ENCODE measurements around the gene MRPL49. TPM values are rescaled to one million over a fixed set of nuclear protein-coding genes. Genes with fewer than 3 reads are reported as not detected.

MRPL49 gene
- total and polyA plus RNA-seq, 2 of the 13 experiments (the other 11 are each of a cell fraction or from before 2014, with no cell fraction given): 39.2 to 53.3 TPM

DNA sequence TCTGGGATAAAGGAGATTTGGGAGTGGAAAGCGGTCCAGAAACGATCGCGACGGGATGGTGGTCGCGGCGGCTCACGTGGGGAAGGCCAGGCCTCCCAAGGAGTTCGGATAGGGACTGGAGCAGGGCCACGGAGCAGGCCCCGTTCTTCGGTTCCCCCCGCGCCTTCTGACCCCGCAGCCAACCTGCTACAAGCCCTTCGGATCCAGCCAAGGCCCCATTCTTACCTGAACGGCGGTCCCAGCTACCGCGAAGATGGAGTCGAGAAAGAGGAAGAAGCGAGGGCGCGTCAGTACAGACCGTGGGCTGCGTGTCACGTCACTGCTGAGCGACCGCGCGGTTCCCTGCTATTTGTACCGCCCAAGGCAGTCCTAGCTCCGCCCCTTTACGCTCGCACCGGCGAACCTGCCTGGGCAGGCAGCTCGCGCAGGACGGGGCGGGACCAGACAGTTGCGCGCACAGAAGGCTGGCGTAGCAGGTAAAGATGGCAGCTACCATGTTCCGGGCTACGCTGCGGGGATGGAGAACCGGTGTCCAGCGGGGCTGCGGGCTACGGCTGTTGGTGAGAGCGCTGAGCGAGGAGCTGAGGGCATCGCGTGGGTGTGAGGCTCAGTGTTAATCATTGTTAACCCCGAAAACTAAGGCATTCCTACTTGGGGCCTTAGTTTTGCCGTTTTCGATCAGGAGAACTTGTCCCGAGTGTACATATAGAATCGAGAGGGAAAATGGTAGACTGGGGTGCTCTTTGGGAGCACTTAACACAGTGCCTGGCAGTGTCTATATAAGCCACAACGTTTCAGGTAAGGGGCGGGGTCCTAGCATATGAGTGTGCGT is at the start of gene MRPL49, which contains the start of gene FAU (continued):
- TF ChIP-seq ZFP41 (CRISPR knock-in tag; IDR thresholded peaks at IDR 0.05; ENCODE audit: borderline replicate concordance) (peak; percentile 42; the same call in 1 of the 2 replicates), ZMYM3 (CRISPR knock-in tag; IDR thresholded peaks at IDR 0.05) (no peak), SIN3A (IDR thresholded peaks at IDR 0.05; ENCODE audit: borderline replicate concordance, low read depth, low read length) (peak; percentile 69; the same call in 1 of the 2 replicates), DPF2 (CRISPR knock-in tag; IDR thresholded peaks at IDR 0.05; ENCODE audit: borderline replicate concordance, low read depth) (no peak), SNAPC2 (CRISPR knock-in tag; IDR thresholded peaks at IDR 0.05) (no peak), NR2C2 (CRISPR knock-in tag; IDR thresholded peaks at IDR 0.05; ENCODE audit: borderline replicate concordance) (peak; percentile 93), PITX1 (CRISPR knock-in tag; IDR thresholded peaks at IDR 0.05) (no peak; the same call in none of the 2 replicates), GTF2F1 (IDR thresholded peaks at IDR 0.05; ENCODE audit: low read length) (peak; percentile 35; the same call in 1 of the 2 replicates), KLF12 (CRISPR knock-in tag; IDR thresholded peaks at IDR 0.05; ENCODE audit: borderline replicate concordance) (0 out of 2 replicates have a peak, but pooled peaks have one; percentile 44), ZNF160 (CRISPR knock-in tag; IDR thresholded peaks at IDR 0.05) (peak; percentile 48; the same call in 1 of the 2 replicates), HHEX (CRISPR knock-in tag; IDR thresholded peaks at IDR 0.05) (no peak), CHD4 (IDR thresholded peaks at IDR 0.05; ENCODE audit: borderline replicate concordance, low read length) (no peak), MTF2 (CRISPR knock-in tag; IDR thresholded peaks at IDR 0.05; ENCODE audit: borderline replicate concordance) (no peak), ZNF138 (CRISPR knock-in tag; IDR thresholded peaks at IDR 0.05; ENCODE audit: low read depth) (peak; percentile 69), KMT2B (CRISPR knock-in tag; IDR thresholded peaks at IDR 0.05) (peak; percentile 83)
- TF ChIP-seq, protein P1, sequence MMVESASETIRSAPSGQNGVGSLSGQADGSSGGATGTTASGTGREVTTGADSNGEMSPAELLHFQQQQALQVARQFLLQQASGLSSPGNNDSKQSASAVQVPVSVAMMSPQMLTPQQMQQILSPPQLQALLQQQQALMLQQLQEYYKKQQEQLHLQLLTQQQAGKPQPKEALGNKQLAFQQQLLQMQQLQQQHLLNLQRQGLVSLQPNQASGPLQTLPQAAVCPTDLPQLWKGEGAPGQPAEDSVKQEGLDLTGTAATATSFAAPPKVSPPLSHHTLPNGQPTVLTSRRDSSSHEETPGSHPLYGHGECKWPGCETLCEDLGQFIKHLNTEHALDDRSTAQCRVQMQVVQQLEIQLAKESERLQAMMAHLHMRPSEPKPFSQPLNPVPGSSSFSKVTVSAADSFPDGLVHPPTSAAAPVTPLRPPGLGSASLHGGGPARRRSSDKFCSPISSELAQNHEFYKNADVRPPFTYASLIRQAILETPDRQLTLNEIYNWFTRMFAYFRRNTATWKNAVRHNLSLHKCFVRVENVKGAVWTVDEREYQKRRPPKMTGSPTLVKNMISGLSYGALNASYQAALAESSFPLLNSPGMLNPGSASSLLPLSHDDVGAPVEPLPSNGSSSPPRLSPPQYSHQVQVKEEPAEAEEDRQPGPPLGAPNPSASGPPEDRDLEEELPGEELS (CRISPR knock-in tag; IDR thresholded peaks at IDR 0.05): peak; percentile 18; the same call in 1 of the 2 replicates
- TF ChIP-seq, protein P2, sequence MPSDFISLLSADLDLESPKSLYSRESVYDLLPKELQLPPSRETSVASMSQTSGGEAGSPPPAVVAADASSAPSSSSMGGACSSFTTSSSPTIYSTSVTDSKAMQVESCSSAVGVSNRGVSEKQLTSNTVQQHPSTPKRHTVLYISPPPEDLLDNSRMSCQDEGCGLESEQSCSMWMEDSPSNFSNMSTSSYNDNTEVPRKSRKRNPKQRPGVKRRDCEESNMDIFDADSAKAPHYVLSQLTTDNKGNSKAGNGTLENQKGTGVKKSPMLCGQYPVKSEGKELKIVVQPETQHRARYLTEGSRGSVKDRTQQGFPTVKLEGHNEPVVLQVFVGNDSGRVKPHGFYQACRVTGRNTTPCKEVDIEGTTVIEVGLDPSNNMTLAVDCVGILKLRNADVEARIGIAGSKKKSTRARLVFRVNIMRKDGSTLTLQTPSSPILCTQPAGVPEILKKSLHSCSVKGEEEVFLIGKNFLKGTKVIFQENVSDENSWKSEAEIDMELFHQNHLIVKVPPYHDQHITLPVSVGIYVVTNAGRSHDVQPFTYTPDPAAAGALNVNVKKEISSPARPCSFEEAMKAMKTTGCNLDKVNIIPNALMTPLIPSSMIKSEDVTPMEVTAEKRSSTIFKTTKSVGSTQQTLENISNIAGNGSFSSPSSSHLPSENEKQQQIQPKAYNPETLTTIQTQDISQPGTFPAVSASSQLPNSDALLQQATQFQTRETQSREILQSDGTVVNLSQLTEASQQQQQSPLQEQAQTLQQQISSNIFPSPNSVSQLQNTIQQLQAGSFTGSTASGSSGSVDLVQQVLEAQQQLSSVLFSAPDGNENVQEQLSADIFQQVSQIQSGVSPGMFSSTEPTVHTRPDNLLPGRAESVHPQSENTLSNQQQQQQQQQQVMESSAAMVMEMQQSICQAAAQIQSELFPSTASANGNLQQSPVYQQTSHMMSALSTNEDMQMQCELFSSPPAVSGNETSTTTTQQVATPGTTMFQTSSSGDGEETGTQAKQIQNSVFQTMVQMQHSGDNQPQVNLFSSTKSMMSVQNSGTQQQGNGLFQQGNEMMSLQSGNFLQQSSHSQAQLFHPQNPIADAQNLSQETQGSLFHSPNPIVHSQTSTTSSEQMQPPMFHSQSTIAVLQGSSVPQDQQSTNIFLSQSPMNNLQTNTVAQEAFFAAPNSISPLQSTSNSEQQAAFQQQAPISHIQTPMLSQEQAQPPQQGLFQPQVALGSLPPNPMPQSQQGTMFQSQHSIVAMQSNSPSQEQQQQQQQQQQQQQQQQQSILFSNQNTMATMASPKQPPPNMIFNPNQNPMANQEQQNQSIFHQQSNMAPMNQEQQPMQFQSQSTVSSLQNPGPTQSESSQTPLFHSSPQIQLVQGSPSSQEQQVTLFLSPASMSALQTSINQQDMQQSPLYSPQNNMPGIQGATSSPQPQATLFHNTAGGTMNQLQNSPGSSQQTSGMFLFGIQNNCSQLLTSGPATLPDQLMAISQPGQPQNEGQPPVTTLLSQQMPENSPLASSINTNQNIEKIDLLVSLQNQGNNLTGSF (CRISPR knock-in tag; IDR thresholded peaks at IDR 0.05): no peak
- TF ChIP-seq, protein P3, sequence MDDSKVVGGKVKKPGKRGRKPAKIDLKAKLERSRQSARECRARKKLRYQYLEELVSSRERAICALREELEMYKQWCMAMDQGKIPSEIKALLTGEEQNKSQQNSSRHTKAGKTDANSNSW (CRISPR knock-in tag; IDR thresholded peaks at IDR 0.05; ENCODE audit: borderline replicate concordance): no peak
- TF ChIP-seq, protein P4, sequence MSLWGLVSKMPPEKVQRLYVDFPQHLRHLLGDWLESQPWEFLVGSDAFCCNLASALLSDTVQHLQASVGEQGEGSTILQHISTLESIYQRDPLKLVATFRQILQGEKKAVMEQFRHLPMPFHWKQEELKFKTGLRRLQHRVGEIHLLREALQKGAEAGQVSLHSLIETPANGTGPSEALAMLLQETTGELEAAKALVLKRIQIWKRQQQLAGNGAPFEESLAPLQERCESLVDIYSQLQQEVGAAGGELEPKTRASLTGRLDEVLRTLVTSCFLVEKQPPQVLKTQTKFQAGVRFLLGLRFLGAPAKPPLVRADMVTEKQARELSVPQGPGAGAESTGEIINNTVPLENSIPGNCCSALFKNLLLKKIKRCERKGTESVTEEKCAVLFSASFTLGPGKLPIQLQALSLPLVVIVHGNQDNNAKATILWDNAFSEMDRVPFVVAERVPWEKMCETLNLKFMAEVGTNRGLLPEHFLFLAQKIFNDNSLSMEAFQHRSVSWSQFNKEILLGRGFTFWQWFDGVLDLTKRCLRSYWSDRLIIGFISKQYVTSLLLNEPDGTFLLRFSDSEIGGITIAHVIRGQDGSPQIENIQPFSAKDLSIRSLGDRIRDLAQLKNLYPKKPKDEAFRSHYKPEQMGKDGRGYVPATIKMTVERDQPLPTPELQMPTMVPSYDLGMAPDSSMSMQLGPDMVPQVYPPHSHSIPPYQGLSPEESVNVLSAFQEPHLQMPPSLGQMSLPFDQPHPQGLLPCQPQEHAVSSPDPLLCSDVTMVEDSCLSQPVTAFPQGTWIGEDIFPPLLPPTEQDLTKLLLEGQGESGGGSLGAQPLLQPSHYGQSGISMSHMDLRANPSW (CRISPR knock-in tag; IDR thresholded peaks at IDR 0.05; ENCODE audit: borderline replicate concordance): peak; percentile 82; the same call in 1 of the 2 replicates

All from HepG2 (cell line).